ENCODE data around the gene RNU6-1. TPM values are rescaled to one million over a fixed set of nuclear protein-coding genes. Genes with fewer than 3 reads are reported as not detected.

The RNU6-1 gene
- total RNA-seq, 4 donors from 2014 or later: not detected

DNA sequence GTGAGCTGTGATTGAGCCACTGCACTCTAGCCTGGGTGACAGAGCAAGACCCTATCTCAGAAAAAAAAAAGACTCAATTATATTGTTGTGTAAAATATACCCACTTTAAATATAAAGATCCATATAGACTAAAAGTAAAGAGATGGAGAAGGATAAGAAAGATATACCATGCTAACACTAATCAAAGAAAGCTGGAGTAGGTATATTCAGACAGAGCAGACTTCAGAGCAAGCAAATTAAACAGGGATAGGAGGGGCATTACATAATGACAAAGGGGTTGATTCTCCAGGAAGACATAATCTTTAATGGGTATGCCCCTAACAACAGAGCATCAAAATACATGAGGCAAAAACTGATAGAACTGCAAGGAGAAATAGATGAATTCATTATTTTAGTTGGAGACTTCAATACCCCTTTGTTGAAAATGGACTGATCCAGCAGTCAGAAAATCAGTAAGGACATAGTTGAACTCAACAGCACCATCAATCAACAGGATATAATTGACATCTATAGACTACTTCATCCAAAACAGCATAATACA lies 31.1 kb upstream of the RNU6-1 start:
- ATAC-seq (ENCODE audit: low FRiP score) (no peak), DNase-seq (ENCODE audit: low spot score) (no peak)
- no peak for TF ChIP-seq CTCF (IDR thresholded peaks at IDR 0.05)

DNA sequence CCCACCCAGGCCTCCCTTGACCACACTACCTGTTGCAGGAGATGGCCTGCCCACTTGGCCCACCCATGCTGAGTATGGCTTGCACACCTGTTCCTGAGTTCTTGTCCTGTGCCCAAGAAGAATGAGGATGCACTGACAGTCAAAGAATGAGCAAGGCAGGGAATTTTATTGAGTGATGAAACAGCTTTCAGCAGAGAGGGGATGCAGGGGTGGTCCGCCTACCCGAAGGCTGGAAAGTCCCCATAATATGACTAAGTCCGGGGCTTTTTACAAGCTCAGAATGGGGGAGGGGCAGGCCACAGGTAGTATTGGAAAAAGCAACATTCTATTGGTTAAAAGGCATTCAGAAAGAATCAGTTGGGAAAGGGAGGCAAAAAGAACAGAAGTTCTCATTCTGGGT lies 29.9 kb upstream of the RNU6-1 start:
- TF ChIP-seq CTCF (IDR thresholded peaks at IDR 0.05): no peak
- ATAC-seq (ENCODE audit: low FRiP score): no peak

GRCh38 chr15:67865766-67866165 lies 25.9 kb upstream of the RNU6-1 start:
- DNase-seq (ENCODE audit: low spot score) (no peak), ATAC-seq (ENCODE audit: low FRiP score) (no peak)

More for the DNA sequence above, 29.9 kb upstream of the RNU6-1 start:
- DNase-seq (ENCODE audit: low spot score): no peak

DNA sequence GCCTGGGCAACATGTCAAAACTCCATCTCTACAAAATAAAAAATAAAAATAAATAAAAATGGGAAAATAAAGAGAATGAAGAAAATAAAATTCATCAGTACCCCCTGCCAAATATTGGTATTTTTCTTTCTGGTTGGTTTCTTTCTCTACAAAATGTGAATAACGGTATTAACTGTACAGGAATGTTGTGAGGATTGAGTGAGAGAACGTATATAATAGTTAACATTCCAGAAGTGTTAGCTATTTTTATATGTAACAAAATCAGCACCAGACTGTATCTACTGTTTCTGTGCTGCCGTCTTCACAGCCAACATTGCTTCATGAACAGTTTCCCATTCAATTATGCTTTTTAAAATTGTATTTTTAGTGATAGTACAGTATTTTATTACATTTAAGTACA lies 25.5 kb upstream of the RNU6-1 start:
- TF ChIP-seq CTCF (IDR thresholded peaks at IDR 0.05): no peak
- ATAC-seq (ENCODE audit: low FRiP score): no peak
- DNase-seq (ENCODE audit: low spot score): no peak

More at GRCh38 chr15:67865766-67866165, 25.9 kb upstream of the RNU6-1 start:
- no peak for TF ChIP-seq CTCF (IDR thresholded peaks at IDR 0.05)

DNA sequence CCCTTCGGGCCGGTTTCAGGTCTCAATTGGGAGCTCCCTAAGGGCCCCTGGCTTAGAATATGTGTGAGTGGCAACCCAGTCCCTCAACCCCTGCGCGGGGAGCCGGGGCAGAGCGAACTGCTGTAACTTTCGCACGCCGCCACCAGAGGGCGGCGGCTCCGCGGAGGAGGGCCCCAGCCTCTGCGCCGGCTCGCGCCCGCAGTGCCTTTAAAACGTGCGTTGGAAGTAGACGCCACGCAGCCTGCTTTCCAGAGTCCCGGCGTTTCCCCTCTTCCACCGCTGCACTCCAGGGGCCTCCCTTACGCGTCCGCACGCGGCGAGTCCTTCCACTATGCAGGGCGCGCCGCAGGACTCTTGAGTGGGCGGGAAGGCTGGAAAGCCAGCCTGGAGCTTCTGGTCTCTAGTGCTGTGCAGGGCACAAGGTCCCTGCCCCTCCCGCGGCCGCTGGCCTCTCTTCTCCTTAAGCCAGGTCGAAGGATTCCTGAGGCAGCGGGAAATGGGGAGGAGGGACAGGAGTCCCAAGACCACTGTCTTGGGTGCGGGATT lies 23.7 kb upstream of the RNU6-1 start:
- DNase-seq (ENCODE audit: low spot score): peak; percentile 39
- peak; percentile 79 for ATAC-seq (ENCODE audit: low FRiP score)
- TF ChIP-seq CTCF (IDR thresholded peaks at IDR 0.05): peak in 2 of 3 donors; percentile 63 to 87

DNA sequence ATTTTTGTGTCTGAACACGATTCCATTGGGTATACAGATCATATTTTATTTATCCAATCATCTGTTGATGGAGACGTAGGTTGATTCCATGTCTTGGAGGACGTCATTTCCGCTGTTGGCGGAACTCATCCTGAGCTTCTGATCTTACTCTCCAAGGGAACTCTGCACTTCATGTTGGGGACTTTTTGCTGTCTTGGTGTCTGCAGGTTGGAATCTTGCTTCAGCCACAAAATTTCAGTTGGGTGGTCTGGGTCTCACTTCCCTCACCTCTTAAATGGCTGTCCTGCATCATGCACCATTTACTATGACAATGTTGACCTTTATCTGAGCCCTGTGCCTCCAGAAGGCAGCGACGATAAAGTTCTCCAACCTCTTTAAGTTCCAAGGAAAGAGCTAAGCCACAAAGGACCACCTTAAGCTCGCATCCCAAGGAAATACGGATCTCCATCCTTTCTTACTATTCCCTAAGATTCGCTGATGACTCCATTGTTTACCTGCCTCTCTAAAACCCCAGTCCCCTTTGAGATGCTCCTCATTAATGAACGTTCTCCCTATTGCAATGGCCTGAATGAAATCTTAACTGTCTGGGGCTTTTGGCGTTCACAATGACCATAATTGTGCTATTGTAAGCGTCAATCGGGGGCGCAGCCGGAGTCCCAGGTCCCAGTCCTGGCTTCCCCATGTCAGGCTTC lies 23.1 kb upstream of the RNU6-1 start:
- TF ChIP-seq CTCF (IDR thresholded peaks at IDR 0.05): no peak
- ATAC-seq (ENCODE audit: low FRiP score): no peak
- DNase-seq (ENCODE audit: low spot score): no peak

- TF ChIP-seq CTCF (IDR thresholded peaks at IDR 0.05): no peak
- DNase-seq (ENCODE audit: low spot score) (no peak), ATAC-seq (ENCODE audit: low FRiP score) (no peak)
Observed at GRCh38 chr15:67861983-67862382, 22.1 kb upstream of the RNU6-1 start.

Measured in omental fat pad (tissue), 4 donors.